NT2/D1 (cell line): Measurements from ENCODE around the gene POMT2.

ENCODE experiments used
- SUZ12 ChIP-seq: IDR thresholded peaks from 2 replicates; pipeline ENCODE4 v1.6.1; 2011; ENCODE audit not compliant: insufficient read length, insufficient read depth; ENCODE audit errors: extremely low read depth
- YY1 ChIP-seq: IDR thresholded peaks from 2 replicates; pipeline ENCODE4 v1.6.1; 2011; ENCODE audit not compliant: insufficient read length, insufficient read depth
- ZNF274 ChIP-seq: IDR thresholded peaks from 2 replicates; pipeline ENCODE4 v1.6.1; 2011; ENCODE audit warnings: mild to moderate bottlenecking, low read depth, low read length

GRCh38 chr14:77284466-77284865 is 36.2 kb downstream of the POMT2 start:
- TF ChIP-seq YY1 (no peak), ZNF274 (no peak), SUZ12 (no peak)
